ENCODE results near the gene LDB2. TPM values are rescaled to one million over a fixed set of nuclear protein-coding genes. Genes with fewer than 3 reads are reported as not detected.

The LDB2 gene
- total RNA-seq, 1 experiment from 2014 or later: not detected

GRCh38 chr4:16659079-16659478 is 239.4 kb downstream of the LDB2 start:
- H3K4me1 ChIP-seq (ENCODE audit: low read length): no peaks in the 10 kb centered on the region
- DNase-seq: no peak
- H3K36me3 ChIP-seq (ENCODE audit: insufficient read depth, low read length): no peaks in the 10 kb centered on the region
- no peaks in the 10 kb centered on the region for H3K79me2 ChIP-seq (ENCODE audit: low read length)
- H3K9me3 ChIP-seq (ENCODE audit: low read length): no peaks in the 10 kb centered on the region
- no peak overlapping the region for H3K4me2 ChIP-seq (ENCODE audit: low read depth, low read length, poor library complexity, severe bottlenecking)
- no peak overlapping the region for H2AFZ ChIP-seq (ENCODE audit: low read length)
- H3K27ac ChIP-seq (ENCODE audit: low read length): no peak overlapping the region
- H3K4me3 ChIP-seq (ENCODE audit: low read length): no peak overlapping the region
- H3K9ac ChIP-seq (ENCODE audit: low read length): no peak overlapping the region
- no peaks in the 10 kb centered on the region for H4K20me1 ChIP-seq (ENCODE audit: insufficient read depth, low read depth, low read length)
- no peaks in the 10 kb centered on the region for H3K9me2 ChIP-seq (replicated peaks; ENCODE audit: insufficient read depth, low read length)
- H3K27me3 ChIP-seq (ENCODE audit: low read length): no peaks in the 10 kb centered on the region

GRCh38 chr4:16658183-16658582 is 240.3 kb downstream of the LDB2 start:
- Histone ChIP-seq H3K79me2 (ENCODE audit: low read length) (no peaks in the 10 kb centered on the region), H3K9ac (ENCODE audit: low read length) (no peak overlapping the region), H4K20me1 (ENCODE audit: insufficient read depth, low read depth, low read length) (no peaks in the 10 kb centered on the region), H3K9me2 (replicated peaks; ENCODE audit: insufficient read depth, low read length) (no peaks in the 10 kb centered on the region), H3K36me3 (ENCODE audit: insufficient read depth, low read length) (no peaks in the 10 kb centered on the region), H3K4me1 (ENCODE audit: low read length) (no peaks in the 10 kb centered on the region), H3K9me3 (ENCODE audit: low read length) (no peaks in the 10 kb centered on the region), H3K27me3 (ENCODE audit: low read length) (no peaks in the 10 kb centered on the region), H3K27ac (ENCODE audit: low read length) (no peak overlapping the region), H2AFZ (ENCODE audit: low read length) (no peak overlapping the region), H3K4me3 (ENCODE audit: low read length) (no peak overlapping the region), H3K4me2 (ENCODE audit: low read depth, low read length, poor library complexity, severe bottlenecking) (no peak overlapping the region)
- DNase-seq: no peak

GRCh38 chr4:16655111-16655510 is 243.3 kb downstream of the LDB2 start:
- Histone ChIP-seq H3K27me3 (ENCODE audit: low read length) (no peaks in the 10 kb centered on the region), H3K9ac (ENCODE audit: low read length) (no peak overlapping the region), H3K9me3 (ENCODE audit: low read length) (no peaks in the 10 kb centered on the region), H3K4me3 (ENCODE audit: low read length) (no peak overlapping the region), H3K4me2 (ENCODE audit: low read depth, low read length, poor library complexity, severe bottlenecking) (no peak overlapping the region), H3K27ac (ENCODE audit: low read length) (no peak overlapping the region), H3K79me2 (ENCODE audit: low read length) (no peaks in the 10 kb centered on the region), H4K20me1 (ENCODE audit: insufficient read depth, low read depth, low read length) (no peaks in the 10 kb centered on the region), H2AFZ (ENCODE audit: low read length) (no peak overlapping the region), H3K36me3 (ENCODE audit: insufficient read depth, low read length) (no peaks in the 10 kb centered on the region), H3K9me2 (replicated peaks; ENCODE audit: insufficient read depth, low read length) (no peaks in the 10 kb centered on the region), H3K4me1 (ENCODE audit: low read length) (no peaks in the 10 kb centered on the region)
- no peak for DNase-seq

GRCh38 chr4:16652732-16653305 is 245.6 kb downstream of the LDB2 start:
- no peak overlapping the region for H3K9ac ChIP-seq (ENCODE audit: low read length)
- H3K27ac ChIP-seq (ENCODE audit: low read length): no peak overlapping the region
- no peaks in the 10 kb centered on the region for H4K20me1 ChIP-seq (ENCODE audit: insufficient read depth, low read depth, low read length)
- H2AFZ ChIP-seq (ENCODE audit: low read length): no peak overlapping the region
- no peaks in the 10 kb centered on the region for H3K9me2 ChIP-seq (replicated peaks; ENCODE audit: insufficient read depth, low read length)
- H3K9me3 ChIP-seq (ENCODE audit: low read length): no peaks in the 10 kb centered on the region
- no peak overlapping the region for H3K4me2 ChIP-seq (ENCODE audit: low read depth, low read length, poor library complexity, severe bottlenecking)
- no peaks in the 10 kb centered on the region for H3K79me2 ChIP-seq (ENCODE audit: low read length)
- H3K4me3 ChIP-seq (ENCODE audit: low read length): no peak overlapping the region
- H3K36me3 ChIP-seq (ENCODE audit: insufficient read depth, low read length): no peaks in the 10 kb centered on the region
- no peak for DNase-seq
- H3K27me3 ChIP-seq (ENCODE audit: low read length): no peaks in the 10 kb centered on the region
- H3K4me1 ChIP-seq (ENCODE audit: low read length): no peaks in the 10 kb centered on the region

GRCh38 chr4:16646459-16646858 is 252.0 kb downstream of the LDB2 start:
- H2AFZ ChIP-seq (ENCODE audit: low read length): no peak overlapping the region
- H3K36me3 ChIP-seq (ENCODE audit: insufficient read depth, low read length): no peaks in the 10 kb centered on the region
- no peaks in the 10 kb centered on the region for H3K4me1 ChIP-seq (ENCODE audit: low read length)
- no peak for DNase-seq
- no peaks in the 10 kb centered on the region for H3K9me2 ChIP-seq (replicated peaks; ENCODE audit: insufficient read depth, low read length)
- no peak overlapping the region for H3K4me3 ChIP-seq (ENCODE audit: low read length)
- H3K27me3 ChIP-seq (ENCODE audit: low read length): no peaks in the 10 kb centered on the region
- no peak overlapping the region for H3K27ac ChIP-seq (ENCODE audit: low read length)
- H3K9ac ChIP-seq (ENCODE audit: low read length): no peak overlapping the region
- no peaks in the 10 kb centered on the region for H3K9me3 ChIP-seq (ENCODE audit: low read length)
- H3K4me2 ChIP-seq (ENCODE audit: low read depth, low read length, poor library complexity, severe bottlenecking): no peak overlapping the region
- no peaks in the 10 kb centered on the region for H4K20me1 ChIP-seq (ENCODE audit: insufficient read depth, low read depth, low read length)
- no peaks in the 10 kb centered on the region for H3K79me2 ChIP-seq (ENCODE audit: low read length)

GRCh38 chr4:16643893-16644292 is 254.6 kb downstream of the LDB2 start:
- no peaks in the 10 kb centered on the region for H3K9me2 ChIP-seq (replicated peaks; ENCODE audit: insufficient read depth, low read length)
- no peaks in the 10 kb centered on the region for H3K9me3 ChIP-seq (ENCODE audit: low read length)
- no peak overlapping the region for H2AFZ ChIP-seq (ENCODE audit: low read length)
- H3K4me2 ChIP-seq (ENCODE audit: low read depth, low read length, poor library complexity, severe bottlenecking): no peak overlapping the region
- no peak overlapping the region for H3K27ac ChIP-seq (ENCODE audit: low read length)
- no peaks in the 10 kb centered on the region for H4K20me1 ChIP-seq (ENCODE audit: insufficient read depth, low read depth, low read length)
- H3K4me1 ChIP-seq (ENCODE audit: low read length): no peaks in the 10 kb centered on the region
- H3K36me3 ChIP-seq (ENCODE audit: insufficient read depth, low read length): no peaks in the 10 kb centered on the region
- H3K27me3 ChIP-seq (ENCODE audit: low read length): no peaks in the 10 kb centered on the region
- no peak overlapping the region for H3K4me3 ChIP-seq (ENCODE audit: low read length)
- DNase-seq: no peak
- no peak overlapping the region for H3K9ac ChIP-seq (ENCODE audit: low read length)
- H3K79me2 ChIP-seq (ENCODE audit: low read length): no peaks in the 10 kb centered on the region

GRCh38 chr4:16642897-16643296 is 255.5 kb downstream of the LDB2 start:
- H3K27ac ChIP-seq (ENCODE audit: low read length): no peak overlapping the region
- no peaks in the 10 kb centered on the region for H4K20me1 ChIP-seq (ENCODE audit: insufficient read depth, low read depth, low read length)
- no peaks in the 10 kb centered on the region for H3K27me3 ChIP-seq (ENCODE audit: low read length)
- no peaks in the 10 kb centered on the region for H3K4me1 ChIP-seq (ENCODE audit: low read length)
- no peaks in the 10 kb centered on the region for H3K9me2 ChIP-seq (replicated peaks; ENCODE audit: insufficient read depth, low read length)
- no peaks in the 10 kb centered on the region for H3K36me3 ChIP-seq (ENCODE audit: insufficient read depth, low read length)
- no peak overlapping the region for H3K4me2 ChIP-seq (ENCODE audit: low read depth, low read length, poor library complexity, severe bottlenecking)
- no peak overlapping the region for H2AFZ ChIP-seq (ENCODE audit: low read length)
- DNase-seq: no peak
- no peaks in the 10 kb centered on the region for H3K9me3 ChIP-seq (ENCODE audit: low read length)
- no peaks in the 10 kb centered on the region for H3K79me2 ChIP-seq (ENCODE audit: low read length)
- no peak overlapping the region for H3K4me3 ChIP-seq (ENCODE audit: low read length)
- H3K9ac ChIP-seq (ENCODE audit: low read length): no peak overlapping the region

GRCh38 chr4:16641971-16642370 is 256.5 kb downstream of the LDB2 start:
- H3K4me2 ChIP-seq (ENCODE audit: low read depth, low read length, poor library complexity, severe bottlenecking): no peak overlapping the region
- H3K9me2 ChIP-seq (replicated peaks; ENCODE audit: insufficient read depth, low read length): no peaks in the 10 kb centered on the region
- DNase-seq: no peak
- H3K36me3 ChIP-seq (ENCODE audit: insufficient read depth, low read length): no peaks in the 10 kb centered on the region
- H3K79me2 ChIP-seq (ENCODE audit: low read length): no peaks in the 10 kb centered on the region
- H3K4me3 ChIP-seq (ENCODE audit: low read length): no peak overlapping the region
- H3K27me3 ChIP-seq (ENCODE audit: low read length): no peaks in the 10 kb centered on the region
- no peaks in the 10 kb centered on the region for H3K9me3 ChIP-seq (ENCODE audit: low read length)
- no peaks in the 10 kb centered on the region for H4K20me1 ChIP-seq (ENCODE audit: insufficient read depth, low read depth, low read length)
- no peak overlapping the region for H3K27ac ChIP-seq (ENCODE audit: low read length)
- no peaks in the 10 kb centered on the region for H3K4me1 ChIP-seq (ENCODE audit: low read length)
- no peak overlapping the region for H2AFZ ChIP-seq (ENCODE audit: low read length)
- H3K9ac ChIP-seq (ENCODE audit: low read length): no peak overlapping the region
